Keratinocyte (primary cell): ENCODE measurements around the gene TBC1D9B. TPM values are rescaled to one million over a fixed set of nuclear protein-coding genes. Genes with fewer than 3 reads are reported as not detected.

Source experiments
- DNase-seq: peaks from one replicate; pipeline ENCODE4 v3.0.0-alpha.2; 2011; ENCODE audit warnings: low read depth, missing footprints, low spot score
- FAIRE-seq: peaks from 2 replicates; lab custom pipeline; 2011; peaks lifted over from hg19 to GRCh38; lab: Jason Lieb, UNC
- H2AFZ ChIP-seq: 2 replicates; pipeline ENCODE4 v1.6.0; 2012; ENCODE audit warnings: low read length, control low read depth, inconsistent platforms; ENCODE audit not compliant: control insufficient read depth
- H3K27ac ChIP-seq: 2 replicates; pipeline ENCODE4 v1.5.1; 2011; ENCODE audit warnings: low read length; ENCODE audit not compliant: control insufficient read depth, insufficient read depth
- H3K27me3 ChIP-seq: 3 replicates; pipeline ENCODE4 v1.6.0; 2011; ENCODE audit warnings: low read length; ENCODE audit not compliant: control insufficient read depth, insufficient read depth; ENCODE audit errors: extremely low read depth
- H3K36me3 ChIP-seq, 2 experiments: 2 replicates in 1 of 2; 3 replicates in 1 of 2; pipeline ENCODE4 v1.5.1; 2011; ENCODE audit warnings: low read length in 2 of 2, mild to moderate bottlenecking in 1 of 2; ENCODE audit not compliant: control insufficient read depth in 2 of 2, insufficient read depth in 2 of 2; ENCODE audit errors: extremely low read depth in 1 of 2
- H3K4me1 ChIP-seq: 3 replicates; pipeline ENCODE4 v1.5.1; 2011; ENCODE audit warnings: low read length; ENCODE audit not compliant: control insufficient read depth, insufficient read depth; ENCODE audit errors: extremely low read depth
- H3K4me2 ChIP-seq: 3 replicates; pipeline ENCODE4 v1.6.0; 2011; ENCODE audit warnings: low read depth, low read length; ENCODE audit not compliant: control insufficient read depth, insufficient read depth; ENCODE audit errors: extremely low read depth
- H3K4me3 ChIP-seq, 3 experiments: fragments of 200-600 bp in 1 of 3; sonication (generic) in 1 of 3; 2 replicates in 2 of 3; 3 replicates in 1 of 3; pipeline ENCODE4 v1.5.1; 2011 to 2016; ENCODE audit warnings: low read length in 3 of 3, mild to moderate bottlenecking in 3 of 3, control low read depth in 2 of 3, inconsistent platforms in 1 of 3, low read depth in 1 of 3, mixed read lengths in 1 of 3, mixed run types in 1 of 3, moderate library complexity in 1 of 3; ENCODE audit not compliant: control insufficient read depth in 2 of 3, insufficient read depth in 2 of 3; ENCODE audit errors: extremely low read depth in 1 of 3
- H3K79me2 ChIP-seq: 2 replicates; pipeline ENCODE4 v1.6.0; 2012; ENCODE audit warnings: low read length; ENCODE audit not compliant: control insufficient read depth, insufficient read depth
- H3K9ac ChIP-seq: 3 replicates; pipeline ENCODE4 v1.6.0; 2011; ENCODE audit warnings: low read length; ENCODE audit not compliant: control insufficient read depth, insufficient read depth; ENCODE audit errors: extremely low read depth
- H3K9me1 ChIP-seq: 3 replicates; pipeline ENCODE4 v1.6.0; 2011; ENCODE audit warnings: low read length; ENCODE audit not compliant: control insufficient read depth, insufficient read depth; ENCODE audit errors: extremely low read depth
- H3K9me3 ChIP-seq: 2 replicates; pipeline ENCODE4 v1.5.1; 2012; ENCODE audit warnings: low read depth, low read length; ENCODE audit not compliant: control insufficient read depth
- H4K20me1 ChIP-seq: 3 replicates; pipeline ENCODE4 v1.6.0; 2011; ENCODE audit warnings: low read length; ENCODE audit not compliant: control insufficient read depth, insufficient read depth; ENCODE audit errors: extremely low read depth
- EZH2 ChIP-seq: IDR thresholded peaks from one replicate; pipeline ENCODE4 v1.6.1; 2012; ENCODE audit warnings: inconsistent platforms, mild to moderate bottlenecking, low read length, moderate library complexity
- dilution Hi-C: fragments of 300-500 bp; cut with MboI; formaldehyde crosslinking; loops from one replicate; pipeline ENCODE4 v1.7.0; 2020; ENCODE audit warnings: low sequenced_read_pairs; ENCODE audit not compliant: extremely low pct_ligation_motif_present
- polyA plus RNA-seq, 5 experiments: library from polyadenylated mRNA; depleted of rRNA in 3 of 5; stranded (reverse) in 3 of 5; stranded (forward) in 1 of 5; unstranded in 1 of 5; fragments of >200 nt; gene quantifications; 1 replicate in 1 of 5; 2 replicates in 3 of 5; 3 replicates in 1 of 5; pipeline versions ENCODE4 v1.2.1 to v1.2.3, GENCODE V29; 2011 to 2012; ENCODE audit warnings: missing spikeins in 2 of 5, low read depth in 1 of 5, low replicate concordance in 1 of 5
- TF ChIP-seq, protein P1 (sequence below), 3 experiments: IDR thresholded peaks in 1 of 3; conservative IDR thresholded peaks in 1 of 3; optimal IDR thresholded peaks in 1 of 3; 2 replicates in 2 of 3; 3 replicates in 1 of 3; pipeline versions ENCODE3 to v1.5.1; 2011; ENCODE audit warnings: low read length in 3 of 3, mild to moderate bottlenecking in 3 of 3, moderate library complexity in 2 of 3, control low read depth in 1 of 3, inconsistent platforms in 1 of 3; ENCODE audit not compliant: insufficient read depth in 2 of 3; ENCODE audit errors: extremely low read depth in 1 of 3

The TBC1D9B gene
- polyA plus RNA-seq, 1 donor (not counting 4 experiments of a cell fraction or from before 2014, with no cell fraction given) = 51.4 TPM

DNA sequence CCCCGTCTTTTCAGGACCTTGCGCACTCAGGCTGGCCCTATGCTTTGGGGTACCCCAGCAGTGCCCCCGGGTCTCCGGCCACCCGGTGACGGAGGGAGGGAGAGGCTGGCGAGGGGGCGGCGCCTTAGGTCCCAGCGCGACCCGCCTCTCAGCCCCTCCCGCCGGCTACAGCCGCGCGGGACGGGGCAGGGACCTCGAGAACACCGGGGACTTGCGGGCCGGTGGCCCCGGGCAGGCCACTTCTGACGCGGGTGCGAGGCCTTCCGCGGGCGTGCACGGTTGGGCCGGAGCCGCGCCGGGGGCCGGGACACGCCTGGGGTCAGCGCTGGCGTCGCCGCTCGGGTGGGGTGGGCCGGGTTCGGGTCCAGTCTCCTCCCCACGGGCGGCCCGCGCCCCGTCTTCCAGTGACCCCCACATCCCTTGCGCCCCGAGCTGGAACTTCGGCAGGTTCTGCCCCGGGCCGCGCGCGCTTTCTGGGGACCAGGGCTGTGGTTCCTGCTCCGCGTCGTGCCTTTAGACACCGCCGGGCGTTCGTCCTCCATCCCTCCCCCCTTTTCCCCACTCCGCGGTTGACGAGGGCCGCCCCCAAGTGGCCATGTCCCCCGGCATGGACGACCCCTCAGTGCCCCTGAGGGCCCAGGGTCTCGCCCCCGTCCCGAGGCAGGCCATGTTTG, 90.8 kb downstream of the TBC1D9B start:
- FAIRE-seq (no peak), DNase-seq (no peak)
- Histone ChIP-seq H3K4me3 (no peak overlapping the region), H2AFZ (no peak overlapping the region), H3K9ac (peak overlapping the region; percentile 22), H3K27me3 (no peaks in the 10 kb centered on the region), H3K4me1 (peaks cover 28% of the 10 kb centered on the region), H3K9me3 (no peaks in the 10 kb centered on the region), H3K79me2 (peaks cover 11% of the 10 kb centered on the region), H3K36me3 (peaks cover under 1 to 4% of the 10 kb centered on the region in 2 experiments), H3K27ac (no peak overlapping the region), H4K20me1 (peaks cover 2% of the 10 kb centered on the region), H3K9me1 (no peaks in the 10 kb centered on the region), H3K4me2 (peak overlapping the region; percentile 6)
- dilution Hi-C loops = no loop called here
- TF ChIP-seq, protein P1, sequence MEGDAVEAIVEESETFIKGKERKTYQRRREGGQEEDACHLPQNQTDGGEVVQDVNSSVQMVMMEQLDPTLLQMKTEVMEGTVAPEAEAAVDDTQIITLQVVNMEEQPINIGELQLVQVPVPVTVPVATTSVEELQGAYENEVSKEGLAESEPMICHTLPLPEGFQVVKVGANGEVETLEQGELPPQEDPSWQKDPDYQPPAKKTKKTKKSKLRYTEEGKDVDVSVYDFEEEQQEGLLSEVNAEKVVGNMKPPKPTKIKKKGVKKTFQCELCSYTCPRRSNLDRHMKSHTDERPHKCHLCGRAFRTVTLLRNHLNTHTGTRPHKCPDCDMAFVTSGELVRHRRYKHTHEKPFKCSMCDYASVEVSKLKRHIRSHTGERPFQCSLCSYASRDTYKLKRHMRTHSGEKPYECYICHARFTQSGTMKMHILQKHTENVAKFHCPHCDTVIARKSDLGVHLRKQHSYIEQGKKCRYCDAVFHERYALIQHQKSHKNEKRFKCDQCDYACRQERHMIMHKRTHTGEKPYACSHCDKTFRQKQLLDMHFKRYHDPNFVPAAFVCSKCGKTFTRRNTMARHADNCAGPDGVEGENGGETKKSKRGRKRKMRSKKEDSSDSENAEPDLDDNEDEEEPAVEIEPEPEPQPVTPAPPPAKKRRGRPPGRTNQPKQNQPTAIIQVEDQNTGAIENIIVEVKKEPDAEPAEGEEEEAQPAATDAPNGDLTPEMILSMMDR (optimal IDR thresholded peaks at IDR 0.05 in 1 of 3, IDR thresholded peaks at IDR 0.05 in 1 of 3, conservative IDR thresholded peaks at IDR 0.05 in 1 of 3; ENCODE audit: extremely low read depth in 1 of 3, insufficient read depth in 2 of 3, low read length in 3 of 3) = no peak
- no peak for TF ChIP-seq EZH2

DNA sequence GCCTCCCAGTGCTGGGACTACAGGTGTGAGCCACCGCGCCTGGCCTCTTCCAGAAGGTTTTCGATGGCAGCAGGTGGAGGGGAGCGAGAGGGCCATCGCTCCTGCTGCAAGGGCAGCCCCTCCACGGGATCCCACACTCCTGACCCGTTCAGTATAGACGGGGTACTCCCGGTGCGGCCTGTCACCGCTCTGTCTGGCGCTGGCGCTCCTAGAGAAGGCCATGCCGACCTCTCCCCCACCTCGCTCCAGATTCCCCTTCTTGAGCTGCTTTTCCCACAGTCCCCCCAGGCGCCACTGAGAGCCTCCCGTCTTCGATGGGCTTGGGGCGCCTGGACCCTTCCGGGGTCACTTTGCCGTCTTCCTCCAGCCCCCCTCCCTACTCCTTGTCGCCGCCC, 91.3 kb downstream of the TBC1D9B start:
- Histone ChIP-seq H3K9me1 (no peaks in the 10 kb centered on the region), H3K4me3 (no peak overlapping the region), H4K20me1 (no peaks in the 10 kb centered on the region), H2AFZ (no peak overlapping the region), H3K36me3 (peaks cover 0 to 4% of the 10 kb centered on the region in 2 experiments), H3K4me2 (no peak overlapping the region), H3K9me3 (no peaks in the 10 kb centered on the region), H3K27ac (no peak overlapping the region), H3K4me1 (peaks cover 26% of the 10 kb centered on the region), H3K27me3 (no peaks in the 10 kb centered on the region), H3K79me2 (peaks cover 7% of the 10 kb centered on the region), H3K9ac (no peak overlapping the region)
- no peak for TF ChIP-seq EZH2
- TF ChIP-seq, protein P1 (optimal IDR thresholded peaks at IDR 0.05 in 1 of 3, IDR thresholded peaks at IDR 0.05 in 1 of 3, conservative IDR thresholded peaks at IDR 0.05 in 1 of 3; ENCODE audit: extremely low read depth in 1 of 3, insufficient read depth in 2 of 3, low read length in 3 of 3) = no peak
- dilution Hi-C loops = no loop called here
- DNase-seq (no peak), FAIRE-seq (no peak)
